B cell (primary cell): ENCODE data around the gene FAM83G. TPM values are rescaled to one million over a fixed set of nuclear protein-coding genes. Genes with fewer than 3 reads are reported as not detected.

Source experiments
- ATAC-seq: fragments of 200-7000 bp; cut with Tn5 transposase; one replicate; pipeline ENCODE4 v1.10.0; 2021; ENCODE audit warnings: low read depth, mild to moderate bottlenecking, moderate number of reproducible peaks, moderate library complexity
- CTCF ChIA-PET: fragments of 350-600 bp; sonication (Branson Sonifier 250); formaldehyde crosslinking; loops from one replicate; lab custom pipeline; 2021; ENCODE audit warnings: antibody characterized with exemption, inconsistent platforms; lab: Charles Lee
- POLR2A ChIA-PET: fragments of 350-600 bp; sonication (Branson Sonifier 250); formaldehyde crosslinking; loops from one replicate; lab custom pipeline; 2021; ENCODE audit warnings: antibody characterized with exemption; lab: Charles Lee
- DNase-seq: peaks from one replicate; pipeline ENCODE4 v3.0.0; 2013
- H2AFZ ChIP-seq: 2 replicates; pipeline ENCODE4 v1.6.1; 2012; ENCODE audit warnings: mild to moderate bottlenecking, low read depth, low read length; ENCODE audit not compliant: insufficient read depth, poor library complexity, severe bottlenecking
- H3K27ac ChIP-seq, 2 donors: 1 replicate in 1 of 2; 2 replicates in 1 of 2; pipeline ENCODE4 v1.5.1; 2012 to 2013; ENCODE audit warnings: low read length in 2 of 2, mild to moderate bottlenecking in 2 of 2, moderate library complexity in 1 of 2
- H3K27me3 ChIP-seq, 4 experiments: fragments of 200-600 bp in 1 of 4; sonication (generic) in 1 of 4; replicated peaks in 1 of 4; 1 replicate in 2 of 4; 2 replicates in 2 of 4; pipeline versions ENCODE4 v1.6.1 to v1.7.0; 2013 to 2016; ENCODE audit warnings: low read length in 3 of 4, mild to moderate bottlenecking in 2 of 4, mixed read lengths in 1 of 4, moderate library complexity in 1 of 4; ENCODE audit not compliant: insufficient read depth in 4 of 4, control insufficient read depth in 3 of 4; ENCODE audit errors: control extremely low read depth in 1 of 4
- H3K36me3 ChIP-seq, 2 experiments: replicated peaks in 1 of 2; 1 replicate in 1 of 2; 2 replicates in 1 of 2; pipeline versions ENCODE4 v1.6.1 to v1.7.1; 2013; ENCODE audit warnings: low read length in 1 of 2; ENCODE audit not compliant: insufficient read depth in 2 of 2, control insufficient read depth in 1 of 2; ENCODE audit errors: control extremely low read depth in 1 of 2, extremely low read depth in 1 of 2
- H3K4me1 ChIP-seq, 2 donors: fragments of 200-600 bp in 1 of 2; sonication (generic) in 1 of 2; 1 replicate in 1 of 2; 2 replicates in 1 of 2; pipeline versions ENCODE4 v1.5.1 to v1.6.1; 2013 to 2017; ENCODE audit warnings: low read length in 2 of 2; ENCODE audit not compliant: control insufficient read depth in 2 of 2, insufficient read depth in 2 of 2
- H3K4me2 ChIP-seq: replicated peaks from 2 replicates; pipeline ENCODE3; 2012; ENCODE audit warnings: mild to moderate bottlenecking, low read depth, low read length; ENCODE audit not compliant: poor library complexity, severe bottlenecking
- H3K4me3 ChIP-seq, 5 experiments: fragments of 200-600 bp in 1 of 5; sonication (generic) in 1 of 5; 1 replicate in 3 of 5; 2 replicates in 2 of 5; pipeline versions ENCODE4 v1.5.1 to v1.7.0; 2011 to 2016; ENCODE audit warnings: low read length in 4 of 5, mild to moderate bottlenecking in 4 of 5, low read depth in 2 of 5, control low read depth in 1 of 5, moderate library complexity in 1 of 5; ENCODE audit not compliant: insufficient read depth in 1 of 5; ENCODE audit errors: control extremely low read depth in 1 of 5, extremely low read depth in 1 of 5
- H3K79me2 ChIP-seq: fragments of 200-600 bp; sonication (generic); one replicate; pipeline ENCODE4 v1.6.0; 2016; ENCODE audit warnings: low read length; ENCODE audit not compliant: control insufficient read depth, insufficient read depth
- H3K9ac ChIP-seq: fragments of 200-600 bp; sonication (generic); 2 replicates; pipeline ENCODE4 v1.6.1; 2017; ENCODE audit warnings: mild to moderate bottlenecking, low read length, moderate library complexity
- H3K9me3 ChIP-seq, 3 donors: one replicate each; pipeline versions ENCODE4 v1.6.1 to v1.7.1; 2013; ENCODE audit warnings: low read length in 2 of 3; ENCODE audit not compliant: control insufficient read depth in 2 of 3, insufficient read depth in 1 of 3; ENCODE audit errors: control extremely low read depth in 1 of 3
- H4K20me1 ChIP-seq: 2 replicates; pipeline ENCODE4 v1.6.0; 2012; ENCODE audit warnings: mild to moderate bottlenecking, low read length; ENCODE audit not compliant: insufficient read depth, control insufficient read depth, poor library complexity, severe bottlenecking
- H3K27ac Mint-ChIP-seq: one replicate; pipeline ENCODE4 v1.8.0; 2021; ENCODE audit warnings: mixed read lengths
- H3K27me3 Mint-ChIP-seq: one replicate; pipeline ENCODE4 v1.8.0; 2021; ENCODE audit warnings: mixed read lengths
- H3K4me1 Mint-ChIP-seq: one replicate; pipeline ENCODE4 v1.8.0; 2021; ENCODE audit warnings: mixed read lengths
- H3K4me3 Mint-ChIP-seq: one replicate; pipeline ENCODE4 v1.8.0; 2021; ENCODE audit warnings: mixed read lengths
- H3K9me3 Mint-ChIP-seq: one replicate; pipeline ENCODE4 v1.8.0; 2022; ENCODE audit warnings: mixed read lengths; ENCODE audit not compliant: insufficient read depth
- CTCF ChIP-seq: fragments of 200-600 bp; IDR thresholded peaks from one replicate; pipeline ENCODE4 v1.8.0; 2022; ENCODE audit warnings: antibody characterized with exemption, mild to moderate bottlenecking
- EZH2 ChIP-seq: IDR thresholded peaks from 2 replicates; pipeline ENCODE4 v1.6.1; 2012; ENCODE audit warnings: borderline replicate concordance, low read depth, mild to moderate bottlenecking, moderate library complexity, low read length; ENCODE audit not compliant: insufficient read depth, poor library complexity, severe bottlenecking
- WGBS: methylation state at CpG from one replicate; pipeline ENCODE4 v1.1.5; 2013; ENCODE audit warnings: missing lambda C conversion rate; ENCODE audit not compliant: insufficient coverage; 5-methylcytosine and 5-hydroxymethylcytosine counted together
- intact Hi-C: fragments of 100-400 bp; cut with micrococcal nuclease; formaldehyde crosslinking; loops from one replicate; pipeline ENCODE4 v1.10.0; 2022
- polyA plus RNA-seq: library from polyadenylated mRNA; depleted of rRNA; stranded (reverse); fragments of >200 nt; gene quantifications from 2 replicates; pipeline ENCODE4 v1.2.3, GENCODE V29; 2012
- total RNA-seq, 2 donors: library from RNA; stranded (reverse); fragments of 120-200 nt in 1 of 2; gene quantifications; 1 replicate in 1 of 2; 2 replicates in 1 of 2; pipeline versions ENCODE4 v1.2.3 to v1.2.4, GENCODE V29; 2013 to 2022

FAM83G gene
- total and polyA plus RNA-seq, 2 donors (not counting 1 experiment from before 2014, with no cell fraction given): 4.7 to 14.3 TPM

- DNase-seq (no peak), ATAC-seq (no peak)
- no peak overlapping the region for H3K4me3 ChIP-seq
- no peaks in the 10 kb centered on the region for H3K27me3 ChIP-seq
- CTCF ChIA-PET: interaction anchor here (1.1 to 1.6 kb wide), 2 partner anchors 30 to 31 kb away, joined by 3 to 6 read pairs; no protein-coding TSS in a partner anchor
- H3K4me2 ChIP-seq: peak overlapping the region; percentile 68
- TF ChIP-seq CTCF: no peak
- no peak for TF ChIP-seq EZH2
- POLR2A ChIA-PET: interaction anchor here (1.2 kb wide), 1 partner anchor 13 kb away, joined by 5 read pairs; the partner anchor contains the start of gene FAM83G
- H3K9me3 ChIP-seq: peaks cover 2 to 9% (median 4%) of the 10 kb centered on the region in 3 donors
- H3K4me1 ChIP-seq: peaks cover 24 to 27% of the 10 kb centered on the region in 2 donors
- H3K79me2 ChIP-seq: peaks cover 21% of the 10 kb centered on the region
- WGBS: 100% methylated on average over 16 of the region's 20 CpGs
- peaks cover 21% of the 10 kb centered on the region for H3K4me1 Mint-ChIP-seq
- H3K27ac Mint-ChIP-seq: no peak overlapping the region
- no peaks in the 10 kb centered on the region for H3K27me3 Mint-ChIP-seq
- H2AFZ ChIP-seq: no peak overlapping the region
- peaks cover 0 to 6% of the 10 kb centered on the region in 2 experiments for H3K36me3 ChIP-seq
- peaks cover 54% of the 10 kb centered on the region for H4K20me1 ChIP-seq
- H3K4me3 Mint-ChIP-seq: no peak overlapping the region
- H3K9me3 Mint-ChIP-seq: no peaks in the 10 kb centered on the region
- H3K9ac ChIP-seq: no peak overlapping the region
- H3K27ac ChIP-seq: no peak overlapping the region
- intact Hi-C loops: no loop called here
Measured at GRCh38 chr17:18991531-18992315, 12.8 kb downstream of the FAM83G start.

- ATAC-seq: no peak
Measured at GRCh38 chr17:18990331-18990730, 14.2 kb downstream of the FAM83G start.

More at GRCh38 chr17:18990331-18990730, 14.2 kb downstream of the FAM83G start:
- Mint-ChIP-seq H3K27me3 (no peaks in the 10 kb centered on the region), H3K27ac (no peak overlapping the region), H3K4me3 (no peak overlapping the region), H3K9me3 (no peaks in the 10 kb centered on the region), H3K4me1 (peaks cover 21% of the 10 kb centered on the region)
- no peak overlapping the region for H3K9ac ChIP-seq
- H3K4me3 ChIP-seq: no peak overlapping the region
- H3K4me1 ChIP-seq: peaks cover 24 to 27% of the 10 kb centered on the region in 2 donors
- H3K9me3 ChIP-seq: peaks cover under 1 to 4% (median 2%) of the 10 kb centered on the region in 3 donors
- no peak for DNase-seq
- intact Hi-C loops: no loop called here
- no peak overlapping the region for H3K4me2 ChIP-seq
- 95% methylated on average over 6 of the region's 6 CpGs for WGBS
- no peak overlapping the region for H2AFZ ChIP-seq
- H3K36me3 ChIP-seq: peaks cover 0 to 4% of the 10 kb centered on the region in 2 experiments
- peaks cover 14% of the 10 kb centered on the region for H3K79me2 ChIP-seq
- POLR2A ChIA-PET: no interaction called here
- H4K20me1 ChIP-seq: peaks cover 46% of the 10 kb centered on the region
- H3K27me3 ChIP-seq: no peaks in the 10 kb centered on the region
- CTCF ChIA-PET: interaction anchor here (1.6 kb wide), 1 partner anchor 29 kb away, joined by 6 read pairs; no protein-coding TSS in a partner anchor
- no peak overlapping the region for H3K27ac ChIP-seq
- TF ChIP-seq EZH2 (no peak), CTCF (no peak)
